SK-N-SH (cell line): ENCODE measurements around the gene TEX35.

ENCODE experiments used
- MXI1 ChIP-seq: IDR thresholded peaks from 2 replicates; pipeline ENCODE4 v1.6.1; 2012; ENCODE audit warnings: mild to moderate bottlenecking, low read depth, low read length, improper control_type of control experiment
- POLR2AphosphoS5 ChIP-seq: IDR thresholded peaks from 2 replicates; pipeline ENCODE4 v1.6.1; 2012; ENCODE audit warnings: low read depth, low read length
- RFX5 ChIP-seq: IDR thresholded peaks from 2 replicates; pipeline ENCODE4 v1.6.1; 2012; ENCODE audit warnings: mild to moderate bottlenecking, improper control_type of control experiment, low read length
- YY1 ChIP-seq: IDR thresholded peaks from 2 replicates; pipeline ENCODE4 v1.4.0; 2012; ENCODE audit warnings: low read depth, mild to moderate bottlenecking
- TF ChIP-seq, protein P1 (sequence below): fragments of 200-600 bp; sonication (generic); IDR thresholded peaks from 2 replicates; pipeline ENCODE4 v1.6.1; 2017; ENCODE audit warnings: antibody characterized with exemption, mild to moderate bottlenecking, moderate library complexity
- TF ChIP-seq, protein P2 (sequence below): fragments of 150-350 bp; IDR thresholded peaks from 2 replicates; pipeline ENCODE4 v1.6.1; 2016; ENCODE audit warnings: mild to moderate bottlenecking, low read depth, low read length
- TF ChIP-seq, protein P3 (sequence below): IDR thresholded peaks from 2 replicates; pipeline ENCODE4; 2012
- TF ChIP-seq, protein P4 (sequence below): IDR thresholded peaks from 2 replicates; pipeline ENCODE4 v1.4.0; 2012; ENCODE audit warnings: low read depth, borderline replicate concordance

DNA sequence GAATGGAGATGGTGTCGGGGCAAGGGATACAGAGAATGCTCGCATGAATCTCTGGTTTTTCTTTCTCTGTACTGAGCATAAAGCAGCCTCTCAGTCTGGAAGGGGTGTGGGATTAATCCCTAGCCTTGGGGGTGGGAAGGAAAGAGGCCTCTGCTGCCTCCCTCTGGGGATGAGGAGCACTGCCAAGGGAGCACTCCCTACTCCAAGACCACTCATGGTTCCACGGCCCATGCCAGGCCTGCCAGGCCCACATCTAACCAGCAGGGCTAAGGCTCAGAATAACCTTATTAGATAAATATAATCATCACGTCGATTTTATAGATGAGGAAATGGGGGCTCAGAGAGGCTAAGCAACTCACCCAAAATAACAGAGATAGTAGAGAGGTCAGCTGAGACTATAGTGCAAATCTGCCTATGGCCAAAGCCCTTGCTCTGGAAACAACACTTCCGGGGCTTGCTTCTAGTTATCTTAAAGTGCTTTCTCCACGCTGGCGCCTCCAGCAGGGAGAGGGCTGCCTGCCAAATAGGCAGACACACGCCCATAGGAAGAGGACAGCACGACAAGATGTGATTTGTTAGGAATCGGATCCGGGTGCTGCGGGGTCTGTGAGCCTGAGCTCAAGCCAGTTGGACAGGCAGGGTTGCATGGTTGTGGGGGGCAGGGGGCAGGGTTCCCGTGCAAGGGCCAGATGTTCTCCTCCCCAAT, 522 bp downstream of the TEX35 start:
- TF ChIP-seq, protein P1, sequence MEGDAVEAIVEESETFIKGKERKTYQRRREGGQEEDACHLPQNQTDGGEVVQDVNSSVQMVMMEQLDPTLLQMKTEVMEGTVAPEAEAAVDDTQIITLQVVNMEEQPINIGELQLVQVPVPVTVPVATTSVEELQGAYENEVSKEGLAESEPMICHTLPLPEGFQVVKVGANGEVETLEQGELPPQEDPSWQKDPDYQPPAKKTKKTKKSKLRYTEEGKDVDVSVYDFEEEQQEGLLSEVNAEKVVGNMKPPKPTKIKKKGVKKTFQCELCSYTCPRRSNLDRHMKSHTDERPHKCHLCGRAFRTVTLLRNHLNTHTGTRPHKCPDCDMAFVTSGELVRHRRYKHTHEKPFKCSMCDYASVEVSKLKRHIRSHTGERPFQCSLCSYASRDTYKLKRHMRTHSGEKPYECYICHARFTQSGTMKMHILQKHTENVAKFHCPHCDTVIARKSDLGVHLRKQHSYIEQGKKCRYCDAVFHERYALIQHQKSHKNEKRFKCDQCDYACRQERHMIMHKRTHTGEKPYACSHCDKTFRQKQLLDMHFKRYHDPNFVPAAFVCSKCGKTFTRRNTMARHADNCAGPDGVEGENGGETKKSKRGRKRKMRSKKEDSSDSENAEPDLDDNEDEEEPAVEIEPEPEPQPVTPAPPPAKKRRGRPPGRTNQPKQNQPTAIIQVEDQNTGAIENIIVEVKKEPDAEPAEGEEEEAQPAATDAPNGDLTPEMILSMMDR: peak; percentile 13; the same call in 1 of the 2 replicates
- TF ChIP-seq YY1: no peak
- TF ChIP-seq MXI1: no peak
- no peak for TF ChIP-seq RFX5
- TF ChIP-seq, protein P2, sequence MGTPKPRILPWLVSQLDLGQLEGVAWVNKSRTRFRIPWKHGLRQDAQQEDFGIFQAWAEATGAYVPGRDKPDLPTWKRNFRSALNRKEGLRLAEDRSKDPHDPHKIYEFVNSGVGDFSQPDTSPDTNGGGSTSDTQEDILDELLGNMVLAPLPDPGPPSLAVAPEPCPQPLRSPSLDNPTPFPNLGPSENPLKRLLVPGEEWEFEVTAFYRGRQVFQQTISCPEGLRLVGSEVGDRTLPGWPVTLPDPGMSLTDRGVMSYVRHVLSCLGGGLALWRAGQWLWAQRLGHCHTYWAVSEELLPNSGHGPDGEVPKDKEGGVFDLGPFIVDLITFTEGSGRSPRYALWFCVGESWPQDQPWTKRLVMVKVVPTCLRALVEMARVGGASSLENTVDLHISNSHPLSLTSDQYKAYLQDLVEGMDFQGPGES: no peak
- TF ChIP-seq, protein P3, sequence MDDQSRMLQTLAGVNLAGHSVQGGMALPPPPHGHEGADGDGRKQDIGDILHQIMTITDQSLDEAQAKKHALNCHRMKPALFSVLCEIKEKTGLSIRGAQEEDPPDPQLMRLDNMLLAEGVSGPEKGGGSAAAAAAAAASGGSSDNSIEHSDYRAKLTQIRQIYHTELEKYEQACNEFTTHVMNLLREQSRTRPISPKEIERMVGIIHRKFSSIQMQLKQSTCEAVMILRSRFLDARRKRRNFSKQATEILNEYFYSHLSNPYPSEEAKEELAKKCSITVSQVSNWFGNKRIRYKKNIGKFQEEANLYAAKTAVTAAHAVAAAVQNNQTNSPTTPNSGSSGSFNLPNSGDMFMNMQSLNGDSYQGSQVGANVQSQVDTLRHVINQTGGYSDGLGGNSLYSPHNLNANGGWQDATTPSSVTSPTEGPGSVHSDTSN: no peak
- TF ChIP-seq, protein P4, sequence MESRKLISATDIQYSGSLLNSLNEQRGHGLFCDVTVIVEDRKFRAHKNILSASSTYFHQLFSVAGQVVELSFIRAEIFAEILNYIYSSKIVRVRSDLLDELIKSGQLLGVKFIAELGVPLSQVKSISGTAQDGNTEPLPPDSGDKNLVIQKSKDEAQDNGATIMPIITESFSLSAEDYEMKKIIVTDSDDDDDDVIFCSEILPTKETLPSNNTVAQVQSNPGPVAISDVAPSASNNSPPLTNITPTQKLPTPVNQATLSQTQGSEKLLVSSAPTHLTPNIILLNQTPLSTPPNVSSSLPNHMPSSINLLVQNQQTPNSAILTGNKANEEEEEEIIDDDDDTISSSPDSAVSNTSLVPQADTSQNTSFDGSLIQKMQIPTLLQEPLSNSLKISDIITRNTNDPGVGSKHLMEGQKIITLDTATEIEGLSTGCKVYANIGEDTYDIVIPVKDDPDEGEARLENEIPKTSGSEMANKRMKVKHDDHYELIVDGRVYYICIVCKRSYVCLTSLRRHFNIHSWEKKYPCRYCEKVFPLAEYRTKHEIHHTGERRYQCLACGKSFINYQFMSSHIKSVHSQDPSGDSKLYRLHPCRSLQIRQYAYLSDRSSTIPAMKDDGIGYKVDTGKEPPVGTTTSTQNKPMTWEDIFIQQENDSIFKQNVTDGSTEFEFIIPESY: no peak
- no peak for TF ChIP-seq POLR2AphosphoS5
